ACC112 (cell line): ENCODE measurements around the gene PRIM2.
"Not testable (repeated sequence)": the region's sequence is repeated elsewhere in the genome, so short reads cannot be mapped to it uniquely, and the experiment has no call there.

Experiments used
- H2AFZ ChIP-seq: fragments of 200-600 bp; sonication (generic); one replicate; pipeline ENCODE4 v1.6.0; 2017; ENCODE audit warnings: antibody characterized with exemption, low read length; ENCODE audit not compliant: unreplicated experiment
- H3K27ac ChIP-seq: fragments of 200-600 bp; sonication (generic); 2 replicates; pipeline ENCODE4 v1.5.1; 2014; ENCODE audit warnings: low read depth, mild to moderate bottlenecking, antibody characterized with exemption, low read length, moderate library complexity
- H3K27me3 ChIP-seq: fragments of 200-600 bp; sonication (generic); 2 replicates; pipeline ENCODE4 v1.6.1; 2014; ENCODE audit warnings: mild to moderate bottlenecking, antibody characterized with exemption, low read length, moderate library complexity, mixed read lengths; ENCODE audit not compliant: insufficient read depth
- H3K36me3 ChIP-seq: fragments of 200-600 bp; sonication (generic); 2 replicates; pipeline ENCODE4 v1.6.1; 2016; ENCODE audit warnings: mild to moderate bottlenecking, antibody characterized with exemption, low read length, moderate library complexity, mixed read lengths; ENCODE audit not compliant: insufficient read depth
- H3K4me1 ChIP-seq: fragments of 200-600 bp; sonication (generic); one replicate; pipeline ENCODE4 v1.6.1; 2016; ENCODE audit warnings: low read length, mixed read lengths; ENCODE audit not compliant: insufficient read depth, unreplicated experiment, control insufficient read depth
- H3K4me3 ChIP-seq: fragments of 200-600 bp; sonication (generic); 2 replicates; pipeline ENCODE4 v1.5.1; 2014; ENCODE audit warnings: mild to moderate bottlenecking, low read depth, low read length
- H3K79me2 ChIP-seq: fragments of 200-600 bp; sonication (generic); one replicate; pipeline ENCODE4 v1.6.0; 2016; ENCODE audit warnings: low read length; ENCODE audit not compliant: control insufficient read depth, unreplicated experiment, insufficient read depth

Gene PRIM2

GRCh38 chr6:57423468-57423867, 106.0 kb downstream of the PRIM2 start:
- Histone ChIP-seq H3K27ac (no peak overlapping the region), H3K4me1 (peaks cover 11% of the 10 kb centered on the region), H3K36me3 (no peaks in the 10 kb centered on the region), H2AFZ (no peak overlapping the region), H3K79me2 (peaks cover 16% of the 10 kb centered on the region), H3K27me3 (no peaks in the 10 kb centered on the region), H3K4me3 (no peak overlapping the region)

DNA sequence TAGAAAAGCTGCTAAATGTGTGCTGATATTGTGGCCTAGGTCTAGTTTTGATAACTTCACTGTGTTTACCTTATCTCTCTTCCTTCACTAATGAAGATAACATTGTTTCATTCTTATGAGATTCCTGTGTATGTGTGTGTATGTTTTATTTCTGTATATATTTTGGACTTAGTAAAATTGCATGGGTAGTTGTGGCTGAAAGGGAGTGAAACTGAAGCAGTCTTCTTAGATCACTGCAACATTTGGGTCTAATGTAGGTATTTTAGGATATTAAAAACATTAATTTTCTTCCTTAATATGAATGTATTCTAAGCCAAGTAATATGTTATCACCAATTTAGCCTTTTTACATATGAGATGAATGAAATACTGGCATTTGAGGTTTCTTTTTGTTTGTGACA, 114.3 kb downstream of the PRIM2 start:
- peaks cover 45% of the 10 kb centered on the region for H3K4me1 ChIP-seq
- H3K27ac ChIP-seq: peak overlapping the region; percentile 90
- H3K27me3 ChIP-seq, H3K36me3 ChIP-seq, H2AFZ ChIP-seq: not testable (repeated sequence)
- peak overlapping the region; percentile 53 for H3K4me3 ChIP-seq
- H3K79me2 ChIP-seq: peaks cover 35% of the 10 kb centered on the region

- H3K4me1 ChIP-seq: peaks cover 45% of the 10 kb centered on the region
- H3K4me3 ChIP-seq: peak overlapping the region; percentile 53
- H3K27me3 ChIP-seq: no peaks in the 10 kb centered on the region
- peaks cover 35% of the 10 kb centered on the region for H3K79me2 ChIP-seq
- no peak overlapping the region for H2AFZ ChIP-seq
- H3K27ac ChIP-seq: peak overlapping the region; percentile 90
- 0 out of 2 replicates have a peak, but pooled peaks cover 4% of the 10 kb centered on the region for H3K36me3 ChIP-seq
Observed at GRCh38 chr6:57432157-57432556, 114.7 kb downstream of the PRIM2 start.

- H3K4me3 ChIP-seq: peak overlapping the region; percentile 53
- H2AFZ ChIP-seq: no peak overlapping the region
- peak overlapping the region; percentile 90 for H3K27ac ChIP-seq
- peaks cover 45% of the 10 kb centered on the region for H3K4me1 ChIP-seq
- H3K27me3 ChIP-seq: no peaks in the 10 kb centered on the region
- H3K36me3 ChIP-seq: 0 out of 2 replicates have a peak, but pooled peaks cover 4% of the 10 kb centered on the region
- H3K79me2 ChIP-seq: peaks cover 35% of the 10 kb centered on the region
Observed at GRCh38 chr6:57432919-57433684, 115.7 kb downstream of the PRIM2 start.

- Histone ChIP-seq H3K79me2 (peaks cover 39% of the 10 kb centered on the region), H3K4me1 (peaks cover 45% of the 10 kb centered on the region), H3K27ac (peak overlapping the region; percentile 82), H3K4me3 (peak overlapping the region; percentile 31; the same call in 1 of the 2 replicates)
- H2AFZ ChIP-seq, H3K36me3 ChIP-seq, H3K27me3 ChIP-seq: not testable (repeated sequence)
Observed at GRCh38 chr6:57433790-57434189, 116.4 kb downstream of the PRIM2 start.

- H2AFZ ChIP-seq: no peak overlapping the region
- 0 out of 2 replicates have a peak, but pooled peaks cover 4% of the 10 kb centered on the region for H3K36me3 ChIP-seq
- H3K79me2 ChIP-seq: peaks cover 36% of the 10 kb centered on the region
- no peak overlapping the region for H3K4me3 ChIP-seq
- no peaks in the 10 kb centered on the region for H3K27me3 ChIP-seq
- H3K4me1 ChIP-seq: peaks cover 45% of the 10 kb centered on the region
- H3K27ac ChIP-seq: 0 out of 2 replicates have a peak overlapping the region, but pooled peaks have one; percentile 1
Observed at GRCh38 chr6:57434944-57435343, 117.5 kb downstream of the PRIM2 start.

- Histone ChIP-seq H3K36me3 (0 out of 2 replicates have a peak, but pooled peaks cover 4% of the 10 kb centered on the region), H3K27me3 (no peaks in the 10 kb centered on the region), H3K4me1 (peaks cover 45% of the 10 kb centered on the region), H3K27ac (0 out of 2 replicates have a peak overlapping the region, but pooled peaks have one; percentile 1), H3K79me2 (peaks cover 39% of the 10 kb centered on the region), H3K4me3 (no peak overlapping the region), H2AFZ (no peak overlapping the region)
Observed at GRCh38 chr6:57435475-57436160, 118.2 kb downstream of the PRIM2 start.

DNA sequence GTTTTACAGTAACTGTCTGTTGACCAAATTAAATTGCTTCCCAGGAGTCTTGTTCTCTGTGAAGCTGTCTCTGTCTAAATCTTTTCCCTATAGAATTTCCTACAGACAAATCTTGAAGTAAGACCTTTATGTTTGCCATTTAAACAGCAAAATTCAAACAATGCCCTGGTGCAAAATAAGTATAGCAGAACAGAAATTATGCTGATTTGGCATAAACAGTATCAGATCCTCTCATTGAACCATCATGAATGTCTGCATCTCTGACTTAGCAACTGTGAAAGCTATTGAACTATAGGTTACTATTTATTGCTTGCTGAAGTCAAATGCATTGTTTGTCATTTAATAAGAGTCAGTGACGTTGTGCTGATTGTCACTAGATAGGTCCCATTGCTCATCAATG, 123.3 kb downstream of the PRIM2 start:
- H3K27ac ChIP-seq, H3K4me1 ChIP-seq, H3K27me3 ChIP-seq, H3K4me3 ChIP-seq, H2AFZ ChIP-seq, H3K36me3 ChIP-seq: not testable (repeated sequence)
- peaks cover 21% of the 10 kb centered on the region for H3K79me2 ChIP-seq

GRCh38 chr6:57442133-57442532, 124.7 kb downstream of the PRIM2 start:
- H3K27ac ChIP-seq, H3K27me3 ChIP-seq, H3K4me1 ChIP-seq, H3K4me3 ChIP-seq, H2AFZ ChIP-seq, H3K36me3 ChIP-seq: not testable (repeated sequence)
- peaks cover 19% of the 10 kb centered on the region for H3K79me2 ChIP-seq

- H2AFZ ChIP-seq, H3K4me1 ChIP-seq, H3K36me3 ChIP-seq, H3K4me3 ChIP-seq, H3K27me3 ChIP-seq, H3K27ac ChIP-seq: not testable (repeated sequence)
- peaks cover 19% of the 10 kb centered on the region for H3K79me2 ChIP-seq
Observed at GRCh38 chr6:57443181-57443580, 125.8 kb downstream of the PRIM2 start.

DNA sequence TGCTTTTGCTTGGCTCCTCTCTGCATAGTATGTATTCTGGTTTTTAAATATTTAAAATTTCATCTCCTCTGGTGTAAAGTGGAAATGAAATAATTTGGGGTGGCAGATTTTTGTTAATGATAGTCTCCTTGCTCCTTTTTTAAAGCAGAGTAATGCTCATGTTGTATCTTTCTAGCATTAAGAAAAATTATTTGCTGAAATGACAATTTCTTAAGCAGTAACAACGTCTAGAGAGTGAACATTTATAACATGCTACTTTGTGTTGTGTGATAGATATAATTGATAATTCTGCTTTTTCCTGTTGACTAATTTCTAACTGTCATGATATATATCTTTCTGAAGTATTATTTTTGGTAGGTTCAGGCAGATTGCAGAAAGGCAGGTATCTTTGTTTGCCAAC, 127.4 kb downstream of the PRIM2 start:
- H3K36me3 ChIP-seq, H2AFZ ChIP-seq, H3K4me3 ChIP-seq, H3K27ac ChIP-seq, H3K27me3 ChIP-seq, H3K4me1 ChIP-seq: not testable (repeated sequence)
- H3K79me2 ChIP-seq: peaks cover 15% of the 10 kb centered on the region
